DMS 273 treated with DMSO at 0.1 percent for 48 hours (cell line): ENCODE measurements around the gene NRL.
A peak's percentile ranks its signal among the peaks of the same experiment; 100 is the strongest.

Experiments
- DNase-seq: peaks from one replicate; lab custom pipeline; 2025; lab: John Stamatoyannopoulos, UW

The NRL gene

DNA sequence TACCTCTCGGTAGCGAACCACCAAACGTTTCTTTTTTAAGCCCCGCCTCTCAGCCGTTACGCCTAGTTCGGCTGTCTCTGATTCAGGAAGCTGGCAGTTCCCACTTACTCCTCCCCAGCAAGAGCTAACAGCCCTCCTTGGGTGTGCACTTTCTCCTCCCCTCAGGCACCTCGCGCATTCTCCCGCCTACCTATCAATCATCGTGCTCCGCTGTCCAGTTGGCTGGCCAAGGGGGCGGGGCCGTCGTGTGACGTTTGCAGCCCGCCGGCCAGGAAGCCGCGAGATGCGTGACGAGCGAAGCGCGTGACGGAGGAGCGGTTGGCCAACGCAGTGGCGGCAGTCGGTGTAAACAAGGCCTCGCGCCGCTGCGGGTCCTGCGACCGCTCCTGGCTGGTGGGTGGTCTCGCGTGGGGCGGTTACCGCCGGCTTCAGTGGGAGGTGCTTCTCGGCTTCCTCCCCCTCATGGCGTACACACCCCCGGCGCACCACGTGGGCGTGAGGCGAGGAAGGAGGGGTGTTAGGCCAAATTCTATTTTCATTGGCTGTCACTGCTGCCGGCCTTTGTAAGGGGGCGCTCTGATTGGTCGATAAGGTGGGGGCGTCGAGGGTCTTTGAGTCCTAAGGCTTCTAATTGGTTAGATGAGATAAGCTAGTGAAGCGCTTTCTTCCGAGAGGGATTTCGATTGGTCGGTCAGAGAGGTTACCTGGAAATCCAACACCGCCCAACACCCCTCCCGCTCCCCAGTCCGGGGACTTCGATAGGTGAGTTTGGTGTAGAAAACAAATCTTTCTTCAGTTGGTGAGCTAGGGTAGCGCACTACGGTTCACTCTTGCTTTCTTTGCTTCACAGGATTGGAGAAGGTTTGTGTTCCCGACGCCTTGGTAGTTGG lies at the start of gene NRL, which contains the start of gene DCAF11:
Gene NRL (minus strand): TSS at position 418 of the 890 bp plus-strand sequence. CDS start 32,101 bp downstream, outside the sequence.
Gene DCAF11 (plus strand): TSS at position 246 of the 890 bp plus-strand sequence. CDS start 818 bp downstream, outside the sequence.
- peak; percentile 99 for DNase-seq

- DNase-seq = no peak
These were observed 47.3 kb upstream of the NRL start for GRCh38 chr14:24162093-24162492.

GRCh38 chr14:24160850-24161804 lies 46.4 kb upstream of the NRL start, which contains the start of gene IRF9:
Gene IRF9 (plus strand): TSS chr14:24161265. CDS start chr14:24162145, 880 bp downstream.
- DNase-seq = peak; percentile 92

DNA sequence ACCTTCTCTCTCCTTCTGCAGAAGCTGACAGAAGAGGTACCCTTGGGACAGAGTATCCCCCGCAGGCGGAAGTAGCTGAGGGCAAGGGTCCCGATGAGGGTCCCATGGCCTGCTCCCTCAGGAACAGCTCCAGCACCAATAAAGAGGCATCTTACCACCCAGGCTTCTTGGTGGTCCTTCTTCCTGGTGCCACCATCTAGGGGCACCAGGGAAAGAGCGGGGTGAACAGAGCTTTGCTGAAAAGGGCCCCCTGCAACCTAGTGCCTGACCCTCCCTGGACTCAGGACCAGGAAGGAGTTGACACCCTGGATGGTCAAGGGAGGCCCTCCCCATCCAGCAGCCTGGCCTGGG lies 45.7 kb upstream of the NRL start:
- DNase-seq = no peak

DNA sequence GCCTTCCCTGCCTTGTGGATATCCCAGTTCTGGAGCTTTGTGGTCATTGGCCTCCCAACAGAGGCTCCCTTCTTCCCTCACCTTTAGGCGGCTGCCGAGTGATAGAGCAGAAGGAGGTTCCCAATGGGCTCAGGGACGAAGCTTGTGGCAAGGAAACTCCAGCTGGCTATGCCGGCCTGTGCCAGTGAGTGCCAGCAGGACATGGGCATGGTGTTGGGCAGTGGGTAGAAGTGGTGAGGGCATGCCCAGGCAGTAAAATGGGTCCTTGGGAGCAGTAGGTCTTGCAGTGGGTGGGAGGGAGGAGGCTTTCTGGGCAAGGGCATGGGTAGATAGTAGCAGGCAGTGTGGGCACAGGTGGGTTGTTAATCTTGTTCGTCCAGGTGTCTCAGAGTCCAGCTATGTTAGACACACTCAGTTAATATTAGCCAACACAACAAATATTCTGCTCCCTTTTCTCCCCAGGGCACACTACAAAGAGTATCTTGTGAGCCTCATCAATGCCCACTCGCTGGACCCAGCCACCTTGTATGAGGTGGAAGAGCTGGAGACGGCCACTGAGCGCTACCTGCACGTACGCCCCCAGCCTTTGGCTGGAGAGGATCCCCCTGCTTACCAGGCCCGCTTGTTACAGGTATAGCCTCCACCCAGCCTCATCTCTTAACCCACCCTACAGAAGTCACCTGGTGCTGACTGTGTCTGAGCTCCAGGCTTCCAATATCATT lies 45.2 kb upstream of the NRL start:
- no peak for DNase-seq

DNA sequence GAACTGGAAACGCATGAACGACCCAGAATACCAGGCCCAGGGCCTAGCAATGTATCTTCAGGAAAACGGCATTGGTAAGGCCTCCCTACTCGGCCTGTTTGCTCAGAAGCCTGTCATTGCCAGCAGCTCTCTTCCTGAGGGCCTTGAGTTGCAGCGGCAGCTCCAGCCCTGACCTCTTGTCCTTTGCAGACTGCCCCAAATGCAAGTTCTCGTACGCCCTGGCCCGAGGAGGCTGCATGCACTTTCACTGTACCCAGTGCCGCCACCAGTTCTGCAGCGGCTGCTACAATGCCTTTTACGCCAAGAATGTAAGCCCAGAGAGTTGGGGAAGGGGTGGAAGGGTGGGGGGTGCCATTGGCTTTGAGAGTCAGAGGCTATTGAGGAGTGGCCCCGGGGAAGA lies 42.6 kb upstream of the NRL start:
- no peak for DNase-seq

DNA sequence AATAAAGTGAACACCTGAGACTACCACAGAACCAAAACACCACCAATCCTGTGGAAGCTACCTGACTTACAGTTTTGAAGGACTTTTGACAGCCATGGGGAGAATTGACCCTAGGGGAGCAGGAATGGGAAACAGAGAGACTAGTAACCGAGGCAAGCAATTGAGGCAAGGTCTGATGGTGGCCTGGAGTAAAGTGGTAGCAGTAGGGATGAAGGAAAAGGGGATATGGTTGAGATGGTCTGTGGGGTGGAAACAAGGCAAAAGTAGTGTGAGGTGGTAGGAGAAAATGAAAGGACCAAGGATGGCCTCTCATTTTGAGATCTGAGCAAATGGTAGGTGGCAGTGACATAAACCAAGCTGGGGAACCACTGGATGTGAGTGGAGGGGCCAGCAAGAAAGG lies 42.1 kb upstream of the NRL start:
- DNase-seq = no peak

DNA sequence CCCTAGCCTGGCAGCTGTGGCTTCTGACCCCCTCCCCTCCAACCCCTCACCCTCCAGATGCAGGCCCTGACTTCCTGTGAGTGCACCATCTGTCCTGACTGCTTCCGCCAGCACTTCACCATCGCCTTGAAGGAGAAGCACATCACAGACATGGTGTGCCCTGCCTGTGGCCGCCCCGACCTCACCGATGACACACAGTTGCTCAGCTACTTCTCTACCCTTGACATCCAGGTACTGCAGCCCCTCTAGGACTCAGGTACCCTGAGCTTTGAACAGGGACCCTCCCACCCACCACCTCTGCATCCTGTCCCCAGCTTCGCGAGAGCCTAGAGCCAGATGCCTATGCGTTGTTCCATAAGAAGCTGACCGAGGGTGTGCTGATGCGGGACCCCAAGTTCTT lies 40.4 kb upstream of the NRL start:
- no peak for DNase-seq

GRCh38 chr14:24151404-24152080 lies 36.8 kb upstream of the NRL start:
- DNase-seq = no peak

- DNase-seq = no peak
These were observed 36.2 kb upstream of the NRL start for GRCh38 chr14:24150993-24151392.

GRCh38 chr14:24150567-24150966 lies 35.8 kb upstream of the NRL start:
- no peak for DNase-seq

- no peak for DNase-seq
These were observed 35.3 kb upstream of the NRL start for GRCh38 chr14:24150061-24150460.

GRCh38 chr14:24149302-24149969 lies 34.7 kb upstream of the NRL start:
- no peak for DNase-seq

- peak; percentile 33 for DNase-seq
These were observed 33.1 kb upstream of the NRL start for GRCh38 chr14:24147761-24148428.

- peak; percentile 94 for DNase-seq
These were observed 32.4 kb upstream of the NRL start, which contains the start of gene RNF31 for GRCh38 chr14:24146978-24147760. Gene RNF31 (plus strand): TSS chr14:24147498. CDS start chr14:24147699, 201 bp downstream.

DNA sequence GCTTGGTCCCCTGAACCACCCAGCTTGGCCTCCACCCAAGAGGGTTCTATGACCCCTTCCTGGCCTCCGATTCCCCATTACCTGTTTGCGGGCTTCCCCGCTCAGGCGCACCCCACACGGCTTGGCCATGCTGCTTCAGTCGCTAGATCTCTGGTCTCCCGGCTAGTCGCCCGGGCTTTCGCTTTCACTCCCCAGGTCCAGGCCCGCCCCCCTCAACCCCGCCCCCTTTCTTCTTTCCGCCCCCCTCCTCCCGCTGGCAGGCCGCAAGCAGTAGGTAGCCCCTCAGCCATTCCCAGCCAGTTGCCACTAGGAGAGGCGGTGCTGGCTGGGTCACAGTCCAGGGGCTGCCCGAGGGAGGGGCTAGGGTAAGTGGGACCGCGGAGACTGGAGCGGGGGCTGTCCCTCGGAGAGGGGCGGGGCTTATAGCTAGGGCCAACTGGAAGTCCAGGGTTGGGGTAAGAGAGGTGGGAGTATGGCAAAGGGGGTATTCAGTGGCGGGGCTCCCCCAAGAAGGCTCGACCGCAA lies 31.8 kb upstream of the NRL start, which contains the start of gene PSME2:
Gene PSME2 (minus strand): TSS at position 158 of the 525 bp plus-strand sequence. CDS start 29 bp downstream, at position 129.
- DNase-seq = peak; percentile 96

DNA sequence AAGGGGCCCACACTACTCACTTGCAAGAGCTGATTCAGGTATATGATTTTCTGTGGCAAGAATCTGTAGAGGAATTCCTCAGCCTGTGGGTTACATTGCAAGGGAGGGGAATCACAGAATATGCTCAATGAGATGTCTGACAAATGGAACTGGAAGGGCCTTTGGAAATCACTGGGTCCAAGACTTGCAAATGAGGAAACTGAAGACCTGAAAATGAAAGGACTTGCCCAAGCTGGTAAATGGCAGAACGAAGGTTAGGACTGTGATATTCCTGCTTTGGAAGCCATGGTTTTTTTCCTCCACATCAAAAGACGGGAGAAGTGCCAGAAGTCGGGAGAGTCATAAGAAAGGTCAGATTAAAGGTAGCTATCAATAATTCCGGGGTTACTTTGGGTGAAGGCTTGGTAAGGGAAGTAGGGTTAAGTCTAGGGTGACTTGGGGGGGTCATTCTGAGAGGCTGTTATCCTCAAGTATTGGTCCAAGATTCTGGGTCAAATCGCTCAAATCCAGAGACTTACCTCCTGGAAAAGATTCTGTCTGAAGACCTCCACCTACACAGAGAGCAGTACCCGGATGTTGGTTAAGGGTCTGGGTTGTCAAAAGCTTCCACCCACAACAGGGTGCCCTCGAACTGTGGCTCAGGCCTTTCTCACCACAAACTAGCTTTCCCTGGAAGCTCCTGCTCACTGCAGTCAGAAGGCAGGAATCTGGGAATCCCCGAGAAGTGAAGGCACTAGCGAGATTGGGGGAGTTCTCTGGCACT lies 31.1 kb upstream of the NRL start:
- no peak for DNase-seq

DNA sequence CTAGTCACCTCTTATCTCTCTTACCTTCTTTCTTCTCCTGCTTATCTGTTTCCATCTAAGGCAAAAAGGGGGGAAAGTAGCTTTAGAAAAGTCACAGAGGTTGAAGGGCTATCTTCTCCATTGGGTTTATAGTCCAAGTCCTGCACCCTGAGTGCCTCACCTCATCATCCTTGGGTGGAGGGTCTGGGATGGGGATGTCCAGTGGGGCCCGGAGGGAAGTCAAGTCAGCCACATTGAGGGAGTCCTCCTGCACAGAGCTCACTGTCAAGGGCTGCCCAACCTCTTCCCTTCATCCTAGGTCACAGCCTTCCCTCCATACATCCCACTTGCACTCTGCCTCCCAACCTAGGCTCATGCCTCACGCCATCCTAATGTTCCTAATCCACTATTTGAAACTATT lies 30.5 kb upstream of the NRL start:
- no peak for DNase-seq
